Retinal pigment epithelial cell (primary cell): ENCODE results near the gene MAPK11.

Experiments
- DNase-seq: peaks from one replicate; pipeline ENCODE4 v3.0.0-alpha.2; 2010; ENCODE audit warnings: low read depth
- H3K4me3 ChIP-seq: 2 replicates; pipeline ENCODE4 v1.5.1; 2011; ENCODE audit warnings: mild to moderate bottlenecking, low read length, control low read depth, moderate library complexity
- TF ChIP-seq, protein P1 (sequence below): conservative IDR thresholded peaks from 2 replicates; pipeline ENCODE4 v1.5.1; 2011; ENCODE audit warnings: low read depth, low read length, control low read depth, inconsistent platforms

The MAPK11 gene

DNA sequence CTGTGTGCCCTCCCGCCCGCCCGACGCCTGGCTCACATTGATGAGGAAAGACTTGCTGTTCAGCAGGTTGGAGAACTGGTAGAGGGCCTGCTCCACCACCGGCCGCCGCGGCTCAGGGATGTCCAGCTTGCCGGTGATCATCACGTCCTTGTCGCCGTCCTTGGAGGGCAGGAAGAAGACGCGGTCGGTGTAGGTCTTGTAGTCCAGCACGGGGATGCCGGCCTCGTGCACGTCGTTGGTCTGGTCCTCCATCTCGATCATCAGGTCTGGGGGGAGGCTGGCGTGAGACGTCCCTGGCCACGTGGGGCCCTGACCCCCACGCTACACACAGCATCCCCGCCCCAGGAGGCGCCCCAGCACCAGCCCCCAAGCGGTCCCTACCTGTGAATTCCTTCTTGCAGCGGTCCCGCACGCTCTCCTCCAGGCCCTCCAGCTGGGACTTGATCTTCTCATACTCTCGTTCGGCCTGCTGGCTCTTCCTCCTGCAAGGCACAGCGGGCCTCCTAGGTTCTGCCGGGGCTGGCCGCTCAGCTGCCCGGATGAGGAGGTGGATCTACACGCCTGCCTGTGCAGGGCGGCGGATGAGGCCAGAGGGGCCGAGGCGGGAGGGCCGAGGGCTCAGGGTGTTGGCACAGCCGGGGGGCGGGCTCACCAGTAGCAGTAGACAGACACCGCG lies 10.7 kb upstream of the MAPK11 start:
- TF ChIP-seq, protein P1, sequence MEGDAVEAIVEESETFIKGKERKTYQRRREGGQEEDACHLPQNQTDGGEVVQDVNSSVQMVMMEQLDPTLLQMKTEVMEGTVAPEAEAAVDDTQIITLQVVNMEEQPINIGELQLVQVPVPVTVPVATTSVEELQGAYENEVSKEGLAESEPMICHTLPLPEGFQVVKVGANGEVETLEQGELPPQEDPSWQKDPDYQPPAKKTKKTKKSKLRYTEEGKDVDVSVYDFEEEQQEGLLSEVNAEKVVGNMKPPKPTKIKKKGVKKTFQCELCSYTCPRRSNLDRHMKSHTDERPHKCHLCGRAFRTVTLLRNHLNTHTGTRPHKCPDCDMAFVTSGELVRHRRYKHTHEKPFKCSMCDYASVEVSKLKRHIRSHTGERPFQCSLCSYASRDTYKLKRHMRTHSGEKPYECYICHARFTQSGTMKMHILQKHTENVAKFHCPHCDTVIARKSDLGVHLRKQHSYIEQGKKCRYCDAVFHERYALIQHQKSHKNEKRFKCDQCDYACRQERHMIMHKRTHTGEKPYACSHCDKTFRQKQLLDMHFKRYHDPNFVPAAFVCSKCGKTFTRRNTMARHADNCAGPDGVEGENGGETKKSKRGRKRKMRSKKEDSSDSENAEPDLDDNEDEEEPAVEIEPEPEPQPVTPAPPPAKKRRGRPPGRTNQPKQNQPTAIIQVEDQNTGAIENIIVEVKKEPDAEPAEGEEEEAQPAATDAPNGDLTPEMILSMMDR: no peak
- no peak for DNase-seq
- H3K4me3 ChIP-seq: no peak overlapping the region

DNA sequence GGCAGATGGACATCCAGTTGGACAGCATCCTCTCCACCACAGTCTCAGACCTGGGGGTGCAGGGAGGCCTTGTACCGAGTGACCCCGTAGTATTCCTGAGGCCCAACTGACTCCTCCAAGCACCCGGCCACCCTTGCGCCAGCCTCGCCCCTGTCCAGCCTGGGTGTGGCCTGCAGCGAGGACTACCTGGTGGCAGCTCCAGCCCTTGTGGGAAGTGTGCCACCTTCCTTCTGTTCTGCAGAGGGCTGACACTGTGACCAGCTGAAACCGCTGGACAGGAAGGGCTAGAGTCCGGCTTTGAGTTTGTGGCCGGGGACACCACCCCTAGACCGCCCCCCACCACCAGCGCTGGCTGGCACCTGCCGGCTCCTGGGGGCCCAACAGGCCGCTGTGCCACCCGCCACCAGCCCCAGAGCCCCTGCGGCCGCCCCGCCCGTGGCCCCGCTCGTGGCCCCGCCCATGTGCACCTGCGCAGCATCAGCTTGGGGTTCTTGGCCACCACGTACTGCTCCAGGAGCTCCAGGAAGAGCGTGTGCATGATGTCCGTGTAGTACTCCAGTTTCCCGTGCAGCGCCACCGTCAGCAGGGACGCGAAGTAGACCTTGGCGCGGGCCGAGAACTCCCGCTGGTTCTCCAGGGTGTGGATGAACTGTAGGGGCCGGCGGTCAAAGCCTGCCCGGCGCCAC lies 10.0 kb upstream of the MAPK11 start:
- no peak for DNase-seq
- H3K4me3 ChIP-seq: no peak overlapping the region
- TF ChIP-seq, protein P1: no peak

DNA sequence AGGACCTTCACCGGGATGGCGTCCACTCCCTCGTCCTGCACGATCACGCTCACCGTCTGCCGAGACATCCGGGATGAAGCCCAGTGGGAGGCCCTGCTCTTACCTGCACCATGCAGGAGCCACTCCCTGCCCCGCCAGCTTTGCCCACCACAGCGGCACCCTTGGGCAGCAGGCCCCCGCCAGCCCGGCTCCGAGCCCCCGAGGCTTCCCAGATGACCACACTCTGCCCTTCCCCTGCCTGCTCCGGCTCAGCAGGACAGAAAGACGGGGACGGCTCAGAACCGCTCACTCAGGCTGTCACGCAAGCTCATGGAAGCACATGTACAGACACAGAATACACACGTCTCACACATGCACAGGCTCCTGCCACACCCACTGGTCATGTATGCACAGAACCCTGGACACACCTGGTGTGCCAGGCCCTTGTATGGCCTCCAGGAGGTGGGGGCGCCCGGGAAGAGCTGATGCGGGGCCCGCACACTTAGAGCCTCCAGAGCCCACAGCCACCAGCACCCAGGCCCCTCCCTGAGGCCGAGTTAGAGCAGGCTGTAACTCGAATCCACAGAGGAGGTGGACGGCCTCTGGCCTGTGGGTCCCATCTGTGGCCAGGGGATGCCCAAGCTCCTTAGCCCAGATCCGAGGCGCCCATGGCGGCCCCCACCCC lies 8.9 kb upstream of the MAPK11 start:
- DNase-seq: no peak
- TF ChIP-seq, protein P1: no peak
- no peak overlapping the region for H3K4me3 ChIP-seq

DNA sequence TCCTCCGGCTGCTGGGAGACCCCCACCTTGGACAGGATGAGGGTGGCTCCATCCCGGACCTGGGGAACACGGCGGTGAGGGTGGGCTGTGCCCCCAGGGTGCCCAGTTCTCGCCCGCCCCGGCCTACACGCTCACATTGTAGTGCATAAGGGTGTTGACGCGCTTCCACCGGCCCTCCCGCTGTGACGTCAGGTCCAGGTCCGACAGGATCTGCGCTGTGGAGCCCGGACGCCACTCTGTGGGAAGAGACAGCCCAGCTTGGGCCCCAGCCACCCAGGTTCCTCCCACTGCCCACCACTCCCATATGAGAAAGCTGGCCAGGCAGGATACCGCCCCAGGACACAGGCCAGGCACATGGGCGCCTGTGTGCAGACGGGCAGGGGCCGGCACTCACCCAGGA lies 8.3 kb upstream of the MAPK11 start:
- TF ChIP-seq, protein P1: no peak
- DNase-seq: no peak
- no peak overlapping the region for H3K4me3 ChIP-seq

DNA sequence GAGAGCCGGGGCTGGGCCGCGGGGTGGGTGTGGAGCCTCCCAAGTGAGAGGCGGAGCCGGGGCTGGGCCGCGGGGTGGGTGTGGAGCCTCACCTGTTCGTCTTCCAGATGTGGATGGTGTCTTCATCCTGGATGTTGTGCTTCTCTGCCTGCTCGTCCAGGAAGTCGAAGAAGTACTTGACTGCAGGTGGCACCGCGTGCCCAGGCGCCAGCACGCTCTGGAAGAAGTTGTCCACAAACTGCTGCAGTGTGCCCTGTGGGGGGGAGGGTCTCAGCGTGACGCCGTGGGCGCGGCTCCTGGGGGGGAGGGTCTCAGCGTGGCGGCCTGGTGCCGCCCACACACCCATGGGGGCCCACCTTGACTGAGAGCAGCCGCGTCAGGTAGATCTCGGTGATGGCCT lies 7.6 kb upstream of the MAPK11 start:
- TF ChIP-seq, protein P1: no peak
- DNase-seq: no peak
- H3K4me3 ChIP-seq: no peak overlapping the region

DNA sequence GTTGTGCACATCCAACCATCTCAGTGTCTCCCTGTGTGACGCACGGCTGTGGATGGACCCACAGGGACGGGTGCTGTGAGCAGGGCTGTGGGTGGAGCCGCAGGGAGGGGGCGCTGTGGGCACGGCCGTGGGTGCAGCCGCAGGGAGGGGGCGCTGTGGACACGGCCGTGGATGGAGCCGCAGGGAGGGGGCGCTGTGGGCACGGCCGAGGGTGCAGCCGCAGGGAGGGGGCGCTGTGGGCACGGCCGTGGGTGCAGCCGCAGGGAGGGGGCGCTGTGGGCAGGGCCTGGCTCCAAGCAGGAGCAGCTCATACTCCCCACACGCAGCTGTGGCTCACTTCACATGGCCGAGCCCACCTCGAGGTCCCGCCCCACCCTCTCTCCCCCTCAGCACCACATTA lies 6.0 kb upstream of the MAPK11 start:
- H3K4me3 ChIP-seq: no peak overlapping the region
- DNase-seq: no peak
- TF ChIP-seq, protein P1: peak; percentile 48
